Endothelial cell of umbilical vein (primary cell): Measurements from ENCODE around the gene TBC1D16.

Experiments
- CTCF ChIP-seq, 2 donors: IDR thresholded peaks; 1 replicate in 1 of 2; 2 replicates in 1 of 2; pipeline ENCODE4 v1.5.1; 2011; ENCODE audit warnings: low read length in 2 of 2, mild to moderate bottlenecking in 2 of 2, moderate library complexity in 2 of 2, control low read depth in 1 of 2, inconsistent platforms in 1 of 2, low read depth in 1 of 2; ENCODE audit not compliant: insufficient read depth in 1 of 2; ENCODE audit errors: extremely low read depth in 1 of 2
- EZH2 ChIP-seq: IDR thresholded peaks from 2 replicates; pipeline ENCODE4 v1.6.1; 2012; ENCODE audit warnings: borderline replicate concordance, low read depth, mild to moderate bottlenecking, moderate library complexity, low read length, inconsistent platforms; ENCODE audit not compliant: severe bottlenecking
- FOS ChIP-seq: IDR thresholded peaks from 2 replicates; pipeline ENCODE4 v1.6.1; 2011; ENCODE audit warnings: mild to moderate bottlenecking, low read length, moderate library complexity, borderline replicate concordance; ENCODE audit not compliant: insufficient read depth
- GATA2 ChIP-seq: IDR thresholded peaks from 2 replicates; pipeline ENCODE4 v1.7.0; 2011; ENCODE audit warnings: low read depth, mild to moderate bottlenecking, moderate library complexity, mixed read lengths, low read length; ENCODE audit not compliant: insufficient read length, insufficient read depth
- JUN ChIP-seq: IDR thresholded peaks from 2 replicates; pipeline ENCODE4 v1.6.1; 2011; ENCODE audit warnings: borderline replicate concordance, low read depth; ENCODE audit not compliant: insufficient read length, insufficient read depth
- MAX ChIP-seq: IDR thresholded peaks from 2 replicates; pipeline ENCODE4 v1.6.1; 2011; ENCODE audit not compliant: insufficient read depth, insufficient read length
- MYC ChIP-seq: IDR thresholded peaks from one replicate; pipeline ENCODE4 v1.6.1; 2011; ENCODE audit warnings: mild to moderate bottlenecking, low read depth, low read length
- POLR2A ChIP-seq: IDR thresholded peaks from 2 replicates; pipeline ENCODE4 v1.6.1; 2012; ENCODE audit warnings: low read depth, mild to moderate bottlenecking, control low read depth, low read length
- POLR2AphosphoS5 ChIP-seq: IDR thresholded peaks from 2 replicates; pipeline ENCODE4 v1.6.1; 2012; ENCODE audit warnings: low read depth, mild to moderate bottlenecking, control low read depth, low read length, moderate library complexity; ENCODE audit not compliant: insufficient read depth

GRCh38 chr17:79970576-79971068 lies 65.0 kb downstream of the TBC1D16 start:
- peak; percentile 36 to 42 for TF ChIP-seq CTCF (IDR thresholded peaks at IDR 0.05; ENCODE audit: extremely low read depth in 1 of 2, insufficient read depth in 1 of 2, low read depth in 1 of 2, low read length in 2 of 2)
- no peak for TF ChIP-seq POLR2AphosphoS5
- TF ChIP-seq EZH2, result no peak
- TF ChIP-seq POLR2A, result no peak
- no peak for TF ChIP-seq GATA2
- TF ChIP-seq MAX, result no peak
- TF ChIP-seq JUN, result no peak
- no peak for TF ChIP-seq MYC
- no peak for TF ChIP-seq FOS
